Measurements from ENCODE around the gene BARHL1. TPM values are rescaled to one million over a fixed set of nuclear protein-coding genes. Genes with fewer than 3 reads are reported as not detected.

Gene BARHL1
- polyA plus RNA-seq, 1 donor (not counting 4 experiments of a cell fraction or from before 2014, with no cell fraction given) = not detected

- Histone ChIP-seq H3K4me1 (ENCODE audit: control insufficient read depth, extremely low read depth, insufficient read depth, low read length) (no peaks in the 10 kb centered on the region), H3K9me1 (ENCODE audit: control insufficient read depth, extremely low read depth, insufficient read depth, low read length) (no peaks in the 10 kb centered on the region), H3K27me3 (ENCODE audit: control insufficient read depth, extremely low read depth, insufficient read depth, low read length) (no peaks in the 10 kb centered on the region), H3K9me3 (ENCODE audit: control insufficient read depth, low read depth, low read length) (no peaks in the 10 kb centered on the region), H3K4me3 (ENCODE audit: control insufficient read depth in 2 of 3, extremely low read depth in 1 of 3, insufficient read depth in 2 of 3, low read depth in 1 of 3, low read length in 3 of 3) (no peak overlapping the region), H3K36me3 (ENCODE audit: control insufficient read depth in 2 of 2, extremely low read depth in 1 of 2, insufficient read depth in 2 of 2, low read length in 2 of 2) (peaks cover 14 to 19% of the 10 kb centered on the region in 2 experiments), H2AFZ (ENCODE audit: control insufficient read depth, low read length) (no peak overlapping the region), H3K9ac (ENCODE audit: control insufficient read depth, extremely low read depth, insufficient read depth, low read length) (no peak overlapping the region), H4K20me1 (ENCODE audit: control insufficient read depth, extremely low read depth, insufficient read depth, low read length) (no peaks in the 10 kb centered on the region), H3K79me2 (ENCODE audit: control insufficient read depth, insufficient read depth, low read length) (no peaks in the 10 kb centered on the region), H3K4me2 (ENCODE audit: control insufficient read depth, extremely low read depth, insufficient read depth, low read depth, low read length) (no peak overlapping the region), H3K27ac (ENCODE audit: control insufficient read depth, insufficient read depth, low read length) (no peak overlapping the region)
- no peak for TF ChIP-seq EZH2 (IDR thresholded peaks at IDR 0.05; ENCODE audit: low read length)
- no peak for TF ChIP-seq CTCF (optimal IDR thresholded peaks at IDR 0.05 in 1 of 3, IDR thresholded peaks at IDR 0.05 in 1 of 3, conservative IDR thresholded peaks at IDR 0.05 in 1 of 3; ENCODE audit: extremely low read depth in 1 of 3, insufficient read depth in 2 of 3, low read length in 3 of 3)
- DNase-seq (ENCODE audit: low read depth, low spot score) (no peak), FAIRE-seq (no peak)
- dilution Hi-C loops (cut with MboI; ENCODE audit: extremely low pct_ligation_motif_present, low sequenced_read_pairs) = no loop called here
Measured at GRCh38 chr9:132597073-132597775, 14.8 kb downstream of the BARHL1 start.

- H3K4me3 ChIP-seq (ENCODE audit: control insufficient read depth in 2 of 3, extremely low read depth in 1 of 3, insufficient read depth in 2 of 3, low read depth in 1 of 3, low read length in 3 of 3) = no peak overlapping the region
- no peaks in the 10 kb centered on the region for H3K27me3 ChIP-seq (ENCODE audit: control insufficient read depth, extremely low read depth, insufficient read depth, low read length)
- no peak for FAIRE-seq
- DNase-seq (ENCODE audit: low read depth, low spot score) = no peak
- no peak overlapping the region for H2AFZ ChIP-seq (ENCODE audit: control insufficient read depth, low read length)
- H3K9ac ChIP-seq (ENCODE audit: control insufficient read depth, extremely low read depth, insufficient read depth, low read length) = no peak overlapping the region
- H3K27ac ChIP-seq (ENCODE audit: control insufficient read depth, insufficient read depth, low read length) = no peak overlapping the region
- H3K79me2 ChIP-seq (ENCODE audit: control insufficient read depth, insufficient read depth, low read length) = no peaks in the 10 kb centered on the region
- H4K20me1 ChIP-seq (ENCODE audit: control insufficient read depth, extremely low read depth, insufficient read depth, low read length) = no peaks in the 10 kb centered on the region
- peaks cover 18 to 23% of the 10 kb centered on the region in 2 experiments for H3K36me3 ChIP-seq (ENCODE audit: control insufficient read depth in 2 of 2, extremely low read depth in 1 of 2, insufficient read depth in 2 of 2, low read length in 2 of 2)
- no peaks in the 10 kb centered on the region for H3K9me1 ChIP-seq (ENCODE audit: control insufficient read depth, extremely low read depth, insufficient read depth, low read length)
- no peaks in the 10 kb centered on the region for H3K9me3 ChIP-seq (ENCODE audit: control insufficient read depth, low read depth, low read length)
- H3K4me2 ChIP-seq (ENCODE audit: control insufficient read depth, extremely low read depth, insufficient read depth, low read depth, low read length) = no peak overlapping the region
- TF ChIP-seq EZH2 (IDR thresholded peaks at IDR 0.05; ENCODE audit: low read length) (no peak), CTCF (optimal IDR thresholded peaks at IDR 0.05 in 1 of 3, IDR thresholded peaks at IDR 0.05 in 1 of 3, conservative IDR thresholded peaks at IDR 0.05 in 1 of 3; ENCODE audit: extremely low read depth in 1 of 3, insufficient read depth in 2 of 3, low read length in 3 of 3) (no peak)
- H3K4me1 ChIP-seq (ENCODE audit: control insufficient read depth, extremely low read depth, insufficient read depth, low read length) = no peaks in the 10 kb centered on the region
- dilution Hi-C loops (cut with MboI; ENCODE audit: extremely low pct_ligation_motif_present, low sequenced_read_pairs) = no loop called here
Measured at GRCh38 chr9:132600326-132600984, 18.0 kb downstream of the BARHL1 start.
